ENCODE measurements around the gene HID1.
A peak's percentile ranks its signal among the peaks of the same experiment; 100 is the strongest.

Gene HID1

GRCh38 chr17:74946641-74947040 lies 25.9 kb downstream of the HID1 start:
- no peak for DNase-seq

- no peak for DNase-seq
These were observed 27.0 kb downstream of the HID1 start for GRCh38 chr17:74945543-74945942.

GRCh38 chr17:74943808-74944522 lies 28.6 kb downstream of the HID1 start:
- DNase-seq, result no peak

- DNase-seq, result no peak
These were observed 31.3 kb downstream of the HID1 start for GRCh38 chr17:74941128-74941725.

- no peak for DNase-seq
These were observed 33.0 kb downstream of the HID1 start for GRCh38 chr17:74939534-74939933.

GRCh38 chr17:74938194-74938950 lies 34.2 kb downstream of the HID1 start:
- no peak for DNase-seq

GRCh38 chr17:74937064-74938051 lies 35.2 kb downstream of the HID1 start:
- no peak for DNase-seq

- no peak for DNase-seq
These were observed 36.1 kb downstream of the HID1 start for GRCh38 chr17:74936470-74936799.

GRCh38 chr17:74935585-74936469 lies 36.7 kb downstream of the HID1 start, which contains the start of gene OTOP3:
TSS of gene OTOP3 (plus strand) at chr17:74935898. CDS start at chr17:74935922, 24 bp downstream.
- no peak for DNase-seq

GRCh38 chr17:74935048-74935447 lies 37.5 kb downstream of the HID1 start:
- no peak for DNase-seq

- no peak for DNase-seq
These were observed 42.0 kb downstream of the HID1 start for GRCh38 chr17:74930535-74931036.

- no peak for DNase-seq
These were observed 43.8 kb downstream of the HID1 start for GRCh38 chr17:74928786-74929185.

GRCh38 chr17:74925242-74925641 lies 47.3 kb downstream of the HID1 start:
- DNase-seq, result no peak

- DNase-seq, result peak; percentile 5
These were observed 48.2 kb downstream of the HID1 start, which contains the start of gene OTOP2 for GRCh38 chr17:74924250-74924948. TSS of gene OTOP2 (plus strand) at chr17:74924273. CDS start at chr17:74924633, 360 bp downstream.

- DNase-seq, result peak; percentile 75
These were observed 48.9 kb downstream of the HID1 start for GRCh38 chr17:74923538-74924249.

- DNase-seq, result no peak
These were observed 49.6 kb downstream of the HID1 start, which contains the start of gene USH1G for GRCh38 chr17:74922694-74923537. TSS of gene USH1G (minus strand) at chr17:74923255. CDS start at chr17:74923073, 182 bp downstream.

GRCh38 chr17:74922172-74922571 lies 50.4 kb downstream of the HID1 start:
- DNase-seq, result no peak

GRCh38 chr17:74921769-74922168 lies 50.8 kb downstream of the HID1 start:
- no peak for DNase-seq

Data from stimulated activated CD4-positive, alpha-beta T cell treated with anti-CD3 and anti-CD28 coated beads, Interleukin-12 subunit alpha, Interleukin-12 subunit beta, amount 100 ng/mL, for 4 hours (primary cell).